Measurements from ENCODE around the gene TATDN2. TPM values are rescaled to one million over a fixed set of nuclear protein-coding genes. Genes with fewer than 3 reads are reported as not detected.

Gene TATDN2
- total RNA-seq (2014; rRNA removed) (14.1 and 25.6 TPM in 2 replicates), Bru-seq, nascent RNA (percentile 84 among the genes with signal in this experiment), BruChase-seq, experiment 1, labeled RNA remaining after a 6-hour chase (percentile 98 among the genes with signal in this experiment), BruChase-seq, experiment 2, labeled RNA remaining after a 2-hour chase (percentile 96 among the genes with signal in this experiment)
- long read RNA-seq, partial matches to known transcripts = 26 of 33 reads
- long read RNA-seq, other reads (novel, unspliced or antisense) = 7 of 33 reads

GRCh38 chr3:10248184-10248983 is at the start of gene TATDN2:
Gene TATDN2, plus strand, starts transcription at chr3:10248459. Its CDS starts 742 bp downstream, at chr3:10249201.
- H3K4me2 ChIP-seq (ENCODE audit: low read length) = peak within 1 kb of the TSS; percentile 96
- TF ChIP-seq EZH2 (IDR thresholded peaks at IDR 0.05; ENCODE audit: low read length, unreplicated experiment) (no peak), EZH2phosphoT487 (IDR thresholded peaks at IDR 0.05; ENCODE audit: borderline replicate concordance, low read length) (no peak)
- TF ChIP-seq, protein P1, sequence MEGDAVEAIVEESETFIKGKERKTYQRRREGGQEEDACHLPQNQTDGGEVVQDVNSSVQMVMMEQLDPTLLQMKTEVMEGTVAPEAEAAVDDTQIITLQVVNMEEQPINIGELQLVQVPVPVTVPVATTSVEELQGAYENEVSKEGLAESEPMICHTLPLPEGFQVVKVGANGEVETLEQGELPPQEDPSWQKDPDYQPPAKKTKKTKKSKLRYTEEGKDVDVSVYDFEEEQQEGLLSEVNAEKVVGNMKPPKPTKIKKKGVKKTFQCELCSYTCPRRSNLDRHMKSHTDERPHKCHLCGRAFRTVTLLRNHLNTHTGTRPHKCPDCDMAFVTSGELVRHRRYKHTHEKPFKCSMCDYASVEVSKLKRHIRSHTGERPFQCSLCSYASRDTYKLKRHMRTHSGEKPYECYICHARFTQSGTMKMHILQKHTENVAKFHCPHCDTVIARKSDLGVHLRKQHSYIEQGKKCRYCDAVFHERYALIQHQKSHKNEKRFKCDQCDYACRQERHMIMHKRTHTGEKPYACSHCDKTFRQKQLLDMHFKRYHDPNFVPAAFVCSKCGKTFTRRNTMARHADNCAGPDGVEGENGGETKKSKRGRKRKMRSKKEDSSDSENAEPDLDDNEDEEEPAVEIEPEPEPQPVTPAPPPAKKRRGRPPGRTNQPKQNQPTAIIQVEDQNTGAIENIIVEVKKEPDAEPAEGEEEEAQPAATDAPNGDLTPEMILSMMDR (conservative IDR thresholded peaks at IDR 0.05; ENCODE audit: low read depth, low read length) = no peak
- ATAC-seq (peak; percentile 96), DNase-seq (peak; percentile 98)
- peaks cover 12% of the 10 kb centered on the region; the same call in 1 of the 2 replicates for H4K20me1 ChIP-seq (ENCODE audit: low read length)
- peak within 1 kb of the TSS; percentile 15 for H3K27ac ChIP-seq (ENCODE audit: low read length)
- peak within 1 kb of the TSS; percentile 82 for H2AFZ ChIP-seq (ENCODE audit: low read length)
- peaks cover 19% of the 10 kb centered on the region for H3K9me3 ChIP-seq (ENCODE audit: low read length)
- POLR2A ChIA-PET (ENCODE audit: unreplicated experiment) = interaction anchor here (0.6 to 1.0 kb wide), 2 partner anchors 30 to 57 kb away, joined by 3 to 8 read pairs; no protein-coding TSS in a partner anchor
- CTCF ChIA-PET = interaction anchor here (0.6 kb wide), 1 partner anchor 25 kb away, joined by 3 read pairs; no protein-coding TSS in a partner anchor
- peak within 1 kb of the TSS; percentile 97 for H3K4me3 ChIP-seq (ENCODE audit: low read length)
- H3K79me2 ChIP-seq (ENCODE audit: low read length) = peaks cover 41% of the 10 kb centered on the region
- no peaks in the 10 kb centered on the region for H3F3A ChIP-seq (ENCODE audit: low read length, unreplicated experiment)
- H3K27me3 ChIP-seq (ENCODE audit: low read length) = no peaks in the 10 kb centered on the region
- peaks cover 17% of the 10 kb centered on the region for H3K4me1 ChIP-seq (ENCODE audit: insufficient read depth, low read length)
- BruUV-seq (replicated peaks) = no TSS peak
- H3K36me3 ChIP-seq (ENCODE audit: low read depth, low read length) = peaks cover 20% of the 10 kb centered on the region
- H3K9me2 ChIP-seq (replicated peaks; ENCODE audit: low read length) = no peaks in the 10 kb centered on the region
- H3K9ac ChIP-seq (ENCODE audit: low read length) = peak within 1 kb of the TSS; percentile 92
- intact Hi-C loops (cut with micrococcal nuclease) = loop anchor here (1.0 kb wide), 2 partner anchors 56 to 133 kb away; partner anchors contain the start of gene BRK1

DNA sequence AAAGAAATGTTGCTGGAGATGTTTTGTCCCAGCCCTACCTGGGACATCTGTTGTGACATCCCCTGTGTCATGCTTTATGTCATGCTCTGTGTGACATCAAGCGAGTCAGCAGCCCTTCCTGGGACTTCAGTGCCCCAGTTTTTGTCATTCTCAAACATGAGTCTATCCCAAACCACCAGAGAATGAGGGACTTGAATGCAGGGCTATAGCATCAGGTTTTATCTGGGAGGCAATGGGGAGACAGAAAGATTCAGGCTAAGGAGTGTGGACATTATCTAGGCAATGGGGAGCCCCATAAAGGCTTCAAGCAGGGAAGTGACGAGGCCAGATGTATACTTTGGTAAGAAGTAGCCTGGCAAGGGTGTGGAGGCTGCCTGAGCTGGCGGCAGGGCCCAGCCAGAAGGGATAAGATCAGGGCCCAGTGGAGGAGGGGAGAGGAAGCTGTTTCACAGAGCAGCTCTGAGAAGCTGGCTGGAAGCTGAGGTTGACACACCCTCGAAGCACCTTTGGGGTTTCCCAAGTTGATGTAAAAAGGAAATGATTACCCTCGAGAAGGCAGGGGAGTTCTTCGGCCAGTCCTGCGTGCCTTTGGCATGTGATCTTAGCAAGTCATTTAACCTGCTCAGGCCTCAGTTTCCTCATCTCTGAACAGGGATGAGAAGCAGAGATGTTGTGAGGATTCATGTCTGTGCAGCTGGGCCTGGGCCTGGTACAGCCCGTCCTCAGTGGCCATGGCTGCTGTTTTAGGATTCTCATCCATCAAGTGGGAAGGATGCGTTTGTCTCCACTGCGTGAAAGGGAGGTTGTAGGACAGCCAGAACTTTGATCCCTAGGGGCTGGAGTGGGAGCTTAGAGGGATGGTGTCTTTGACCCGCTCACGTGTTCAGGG is 49.3 kb upstream of the TATDN2 start:
- no peaks in the 10 kb centered on the region for H4K20me1 ChIP-seq (ENCODE audit: low read length)
- DNase-seq (peak; percentile 88), ATAC-seq (peak; percentile 83)
- peaks cover 4% of the 10 kb centered on the region for H3F3A ChIP-seq (ENCODE audit: low read length, unreplicated experiment)
- H3K36me3 ChIP-seq (ENCODE audit: low read depth, low read length) = peaks cover 8% of the 10 kb centered on the region; the same call in 1 of the 2 replicates
- H3K9me3 ChIP-seq (ENCODE audit: low read length) = no peaks in the 10 kb centered on the region
- TF ChIP-seq, protein P1 (conservative IDR thresholded peaks at IDR 0.05; ENCODE audit: low read depth, low read length) = no peak
- TF ChIP-seq EZH2phosphoT487 (IDR thresholded peaks at IDR 0.05; ENCODE audit: borderline replicate concordance, low read length) (no peak), EZH2 (IDR thresholded peaks at IDR 0.05; ENCODE audit: low read length, unreplicated experiment) (no peak)
- H2AFZ ChIP-seq (ENCODE audit: low read length) = peak overlapping the region; percentile 29; the same call in 1 of the 2 replicates
- peaks cover 57% of the 10 kb centered on the region for H3K4me1 ChIP-seq (ENCODE audit: insufficient read depth, low read length)
- H3K4me3 ChIP-seq (ENCODE audit: low read length) = no peak overlapping the region
- ChIA-PET CTCF (interaction anchor here (0.5 kb wide), 2 partner anchors 33 to 34 kb away, joined by 4 to 8 read pairs; partner anchors contain the start of gene IRAK2), POLR2A (ENCODE audit: unreplicated experiment) (interaction anchor here (0.5 kb wide), 1 partner anchor 34 kb away, joined by 3 read pairs; the partner anchor contains the start of gene IRAK2)
- intact Hi-C loops (cut with micrococcal nuclease) = loop anchor here (10.0 kb wide), 1 partner anchor 224 kb away; no protein-coding TSS in a partner anchor
- BruUV-seq (replicated peaks) = TSS peak; percentile 42
- peak overlapping the region; percentile 43 for H3K4me2 ChIP-seq (ENCODE audit: low read length)
- peak overlapping the region; percentile 95 for H3K27ac ChIP-seq (ENCODE audit: low read length)
- H3K27me3 ChIP-seq (ENCODE audit: low read length) = no peaks in the 10 kb centered on the region
- H3K79me2 ChIP-seq (ENCODE audit: low read length) = peaks cover 10% of the 10 kb centered on the region; the same call in 1 of the 2 replicates
- H3K9ac ChIP-seq (ENCODE audit: low read length) = peak overlapping the region; percentile 71
- no peaks in the 10 kb centered on the region for H3K9me2 ChIP-seq (replicated peaks; ENCODE audit: low read length)

Data from PC-3 (cell line).